ELR (cell line): ENCODE results near the gene DNM1.

Experiments
- DNase-seq: peaks from one replicate; pipeline ENCODE4 v3.0.0-alpha.2; 2015; ENCODE audit warnings: low read depth

The DNM1 gene

GRCh38 chr9:128205296-128205944, 2.2 kb downstream of the DNM1 start:
- no peak for DNase-seq

GRCh38 chr9:128206484-128206883, 3.3 kb downstream of the DNM1 start:
- no peak for DNase-seq

- no peak for DNase-seq
Observed at GRCh38 chr9:128206916-128207910, 4.0 kb downstream of the DNM1 start.

GRCh38 chr9:128208386-128208785, 5.2 kb downstream of the DNM1 start:
- no peak for DNase-seq

GRCh38 chr9:128208946-128209669, 5.9 kb downstream of the DNM1 start:
- no peak for DNase-seq

- DNase-seq: peak; percentile 20
Observed at GRCh38 chr9:128211186-128211980, 8.2 kb downstream of the DNM1 start.

GRCh38 chr9:128211981-128212281, 8.8 kb downstream of the DNM1 start:
- DNase-seq: no peak

- DNase-seq: no peak
Observed at GRCh38 chr9:128213746-128214497, 10.7 kb downstream of the DNM1 start.

- peak; percentile 51 for DNase-seq
Observed at GRCh38 chr9:128214571-128215490, 11.7 kb downstream of the DNM1 start.

- DNase-seq: peak; percentile 75
Observed at GRCh38 chr9:128215491-128216409, 12.6 kb downstream of the DNM1 start.

GRCh38 chr9:128216781-128217553, 13.8 kb downstream of the DNM1 start:
- DNase-seq: no peak

- no peak for DNase-seq
Observed at GRCh38 chr9:128218172-128218517, 15.0 kb downstream of the DNM1 start.

- peak; percentile 63 for DNase-seq
Observed at GRCh38 chr9:128218518-128219389, 15.6 kb downstream of the DNM1 start.

GRCh38 chr9:128219831-128220230, 16.7 kb downstream of the DNM1 start:
- DNase-seq: no peak

GRCh38 chr9:128222026-128222425, 18.8 kb downstream of the DNM1 start:
- DNase-seq: no peak

- no peak for DNase-seq
Observed at GRCh38 chr9:128222880-128223670, 19.9 kb downstream of the DNM1 start.
